Measurements from ENCODE around the gene HCN2.

DNA sequence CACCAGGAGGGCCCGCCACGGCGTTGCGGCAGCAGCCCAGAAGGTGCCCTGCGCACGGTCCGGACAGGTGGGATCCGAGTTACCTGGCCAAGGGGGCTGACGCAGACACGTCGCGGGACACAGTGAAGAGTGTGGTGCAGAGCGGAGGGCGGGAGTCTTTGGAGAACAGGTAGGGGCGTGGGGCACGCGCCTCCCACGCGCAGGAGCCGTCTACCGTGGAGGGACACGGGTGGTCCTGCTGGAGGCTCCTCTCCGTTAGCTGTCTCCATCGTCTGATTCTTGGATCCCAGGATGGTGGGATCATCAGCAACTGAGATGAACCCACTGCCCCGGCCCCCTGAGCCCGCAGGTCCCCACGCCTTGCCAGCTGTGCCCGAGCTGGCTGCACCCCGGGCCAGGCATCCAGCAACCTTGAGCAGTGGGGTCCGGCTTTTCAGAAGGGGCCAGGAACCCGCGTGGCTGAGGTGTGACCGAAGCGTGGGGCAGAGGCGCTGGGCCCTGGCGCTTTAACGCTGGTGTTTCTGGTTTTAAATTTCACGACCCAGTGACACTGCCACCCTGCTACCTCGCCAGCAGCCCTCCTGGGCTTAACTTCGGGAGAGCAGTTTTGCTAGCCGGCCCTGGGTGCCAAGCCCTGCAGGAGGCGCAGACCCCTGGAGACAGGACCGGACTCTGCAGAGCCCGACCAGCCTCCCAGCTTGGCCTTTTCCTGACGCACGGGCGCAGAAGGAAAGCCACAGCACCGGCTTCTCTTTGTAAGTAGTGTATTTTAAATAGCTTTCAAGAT is 57.3 kb downstream of the HCN2 start:
- TF ChIP-seq POLR2A (IDR thresholded peaks at IDR 0.05; ENCODE audit: low read depth) = no peak
- no peak for TF ChIP-seq CTCF (IDR thresholded peaks at IDR 0.05)
- TF ChIP-seq POLR2AphosphoS5 (IDR thresholded peaks at IDR 0.05) = no peak
- no peak for TF ChIP-seq EP300 (IDR thresholded peaks at IDR 0.05)
